ENCODE data around the gene NOTCH4.

Gene NOTCH4

GRCh38 chr6:32181148-32181702 is 42.6 kb downstream of the NOTCH4 start:
- no peak for DNase-seq (ENCODE audit: low read depth)

DNA sequence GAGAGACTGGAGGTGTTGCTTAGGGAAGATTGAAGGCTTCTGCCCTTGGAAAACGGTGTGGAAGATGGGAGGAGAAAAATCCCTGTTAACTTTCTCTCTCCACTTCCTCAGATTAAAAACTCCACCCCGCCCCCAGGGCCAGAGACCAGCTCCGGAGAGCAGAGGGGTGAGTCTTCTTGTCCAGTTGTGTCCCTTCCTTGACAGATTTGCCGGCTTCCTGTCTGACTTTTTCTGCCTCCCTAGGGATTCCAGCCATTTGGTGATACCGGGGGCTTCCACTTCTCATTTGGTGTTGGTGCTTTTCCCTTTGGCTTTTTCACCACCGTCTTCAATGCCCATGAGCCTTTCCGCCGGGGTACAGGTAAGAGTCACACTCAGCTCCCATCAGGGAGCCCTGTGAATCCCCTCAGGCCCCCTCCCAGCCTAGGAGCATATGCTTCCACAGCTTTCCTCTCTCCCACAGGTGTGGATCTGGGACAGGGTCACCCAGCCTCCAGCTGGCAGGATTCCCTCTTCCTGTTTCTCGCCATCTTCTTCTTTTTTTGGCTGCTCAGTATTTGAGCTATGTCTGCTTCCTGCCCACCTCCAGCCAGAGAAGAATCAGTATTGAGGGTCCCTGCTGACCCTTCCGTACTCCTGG is 44.0 kb downstream of the NOTCH4 start:
- DNase-seq (ENCODE audit: low read depth) = no peak

DNA sequence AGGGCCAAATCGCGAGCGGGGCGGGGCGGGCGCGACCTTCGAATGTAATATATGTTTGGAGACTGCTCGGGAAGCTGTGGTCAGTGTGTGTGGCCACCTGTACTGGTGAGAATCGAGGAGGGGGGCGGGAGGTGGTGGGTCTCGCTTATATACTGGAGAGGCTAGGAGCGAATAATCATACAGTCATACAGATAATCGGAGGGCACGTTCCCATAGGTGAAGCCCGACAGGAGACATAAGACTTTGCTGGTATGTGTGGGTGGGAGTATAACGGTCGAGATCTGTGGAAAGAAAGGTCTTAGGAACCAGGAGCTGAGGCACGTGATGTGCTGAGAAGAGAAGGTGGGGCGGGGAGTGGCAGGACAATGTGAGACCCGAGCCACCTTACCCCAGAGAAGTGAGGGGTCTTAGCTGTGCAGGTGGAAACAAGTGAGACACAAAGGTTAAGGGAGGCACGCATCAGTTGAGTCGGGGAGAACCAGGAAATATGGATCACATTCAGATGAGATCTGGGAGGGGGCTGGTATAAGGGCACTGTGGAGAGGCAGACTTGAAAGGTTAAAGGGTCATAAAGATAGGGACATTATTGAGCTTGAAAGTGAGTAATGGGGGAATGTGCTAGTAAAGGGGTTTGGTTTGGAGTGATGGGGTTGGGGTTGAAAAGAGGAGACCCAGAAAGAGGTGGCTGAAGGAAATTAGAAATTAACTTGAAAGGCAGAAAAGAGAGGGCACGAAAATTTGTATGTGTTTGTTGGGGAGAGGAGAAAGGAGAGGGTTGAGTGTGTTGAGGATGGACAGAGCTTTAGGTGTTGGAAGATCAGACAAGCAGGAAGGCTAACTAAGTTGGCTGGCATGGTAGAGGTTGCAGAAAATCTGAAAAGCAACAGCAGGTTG is 45.1 kb downstream of the NOTCH4 start:
- no peak for DNase-seq (ENCODE audit: low read depth)

DNA sequence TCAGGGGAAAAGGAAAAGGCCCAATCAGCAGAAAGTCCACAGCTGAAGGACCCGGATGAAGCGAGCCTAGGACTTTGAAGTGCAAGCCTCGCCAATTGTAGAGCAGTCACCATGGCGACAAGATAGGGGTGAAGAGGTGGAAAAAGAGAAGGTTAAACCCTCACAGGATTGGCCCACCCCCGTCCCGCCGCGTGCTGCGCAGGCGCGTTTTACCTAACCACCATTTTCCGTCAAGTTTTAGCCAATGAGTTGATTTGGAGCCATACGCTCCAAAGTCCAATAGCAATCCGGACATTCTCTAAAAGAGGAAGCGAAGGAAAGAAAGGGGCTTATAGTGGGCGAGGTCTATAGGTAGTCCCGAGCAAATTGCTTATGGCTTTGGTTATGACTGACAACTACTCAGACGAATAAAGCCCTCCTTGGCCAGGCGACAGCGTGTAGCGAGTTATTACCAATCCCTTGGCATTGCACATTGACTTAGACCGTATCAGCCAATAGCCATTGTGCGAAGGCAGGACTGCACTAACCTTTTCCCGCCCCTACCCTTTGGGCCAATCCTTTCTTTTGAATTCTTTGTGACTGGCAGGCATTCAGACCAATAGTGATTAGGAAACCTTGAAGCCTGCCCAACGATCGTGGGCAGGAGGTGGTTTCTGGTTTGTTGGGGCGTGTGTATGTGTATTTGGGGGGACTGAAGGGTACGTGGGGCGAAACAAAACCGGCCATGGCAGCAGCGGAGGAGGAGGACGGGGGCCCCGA is 45.9 kb downstream of the NOTCH4 start, which contains the start of gene RNF5:
TSS of gene RNF5 (plus strand) at position 618 of the 759 bp plus-strand sequence. CDS start at position 725, 107 bp downstream.
- DNase-seq (ENCODE audit: low read depth) = peak; percentile 90

- DNase-seq (ENCODE audit: low read depth) = no peak
These were observed 46.6 kb downstream of the NOTCH4 start for GRCh38 chr6:32177183-32177787.

- DNase-seq (ENCODE audit: low read depth) = no peak
These were observed 47.2 kb downstream of the NOTCH4 start for GRCh38 chr6:32176476-32177182.

GRCh38 chr6:32175711-32176475 is 48.0 kb downstream of the NOTCH4 start, which contains the start of gene AGPAT1:
Gene AGPAT1 (minus strand): TSS chr6:32176084. CDS start chr6:32171496, 4,588 bp downstream.
- peak; percentile 92 for DNase-seq (ENCODE audit: low read depth)

- DNase-seq (ENCODE audit: low read depth) = no peak
These were observed 48.6 kb downstream of the NOTCH4 start for GRCh38 chr6:32175322-32175710.

DNA sequence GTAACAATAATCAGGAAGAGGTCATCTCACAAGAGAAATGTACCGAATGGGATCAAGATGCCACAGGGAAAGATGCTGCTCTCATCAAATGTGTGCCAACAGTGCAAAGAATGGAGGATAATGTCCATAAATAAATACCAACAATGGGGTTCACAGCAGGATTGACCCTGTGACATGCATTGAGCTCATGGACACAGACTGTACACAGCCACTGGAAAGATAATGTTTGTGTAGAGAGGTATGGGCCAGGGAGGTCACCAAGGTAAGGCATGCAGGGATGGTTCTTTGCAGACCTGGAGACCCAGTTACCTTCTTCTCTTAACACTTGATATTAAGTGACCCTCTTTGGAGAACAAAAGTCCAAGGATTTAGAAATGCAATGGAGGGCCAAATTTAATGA is 49.5 kb downstream of the NOTCH4 start:
- no peak for DNase-seq (ENCODE audit: low read depth)

- DNase-seq (ENCODE audit: low read depth) = no peak
These were observed 50.7 kb downstream of the NOTCH4 start for GRCh38 chr6:32173051-32173727.

DNA sequence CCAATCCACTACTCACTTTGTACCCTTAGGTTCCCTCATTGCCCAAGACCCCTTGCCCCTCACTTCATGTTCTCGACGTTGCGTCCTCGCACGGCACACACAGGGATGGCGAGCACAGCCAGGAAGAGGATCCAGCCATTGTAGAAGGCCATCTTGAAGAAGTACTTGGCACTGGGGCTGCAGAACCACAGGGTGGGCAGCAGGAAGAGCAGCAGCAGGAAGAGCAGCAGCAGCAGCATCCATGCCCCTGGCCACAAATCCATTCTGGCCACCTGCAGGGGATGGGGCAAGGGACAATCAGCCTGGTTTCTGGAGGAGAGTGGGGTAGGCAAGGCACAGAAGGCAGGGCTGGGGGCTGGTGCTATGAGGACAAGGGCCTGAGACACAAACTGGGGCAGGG is 52.6 kb downstream of the NOTCH4 start:
- DNase-seq (ENCODE audit: low read depth) = no peak

DNA sequence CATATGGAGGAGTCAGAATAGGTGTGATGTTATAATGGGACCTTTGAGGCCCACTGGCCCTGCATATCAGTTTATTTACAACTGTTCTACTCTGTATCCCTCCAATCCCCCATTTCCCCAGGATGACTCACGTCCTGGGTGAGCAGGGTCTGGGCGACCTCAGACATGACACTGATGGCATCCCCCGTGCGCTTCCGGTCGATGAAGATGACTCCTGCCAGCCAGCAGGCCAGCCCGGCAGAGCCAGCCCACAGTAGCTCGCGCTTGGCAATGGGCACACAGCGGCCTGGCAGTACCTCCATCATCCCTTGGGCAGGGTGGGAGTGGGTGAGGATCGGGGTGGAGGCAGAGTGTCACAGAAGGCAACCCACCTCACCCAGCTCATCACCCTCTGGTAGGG is 53.6 kb downstream of the NOTCH4 start:
- no peak for DNase-seq (ENCODE audit: low read depth)

DNA sequence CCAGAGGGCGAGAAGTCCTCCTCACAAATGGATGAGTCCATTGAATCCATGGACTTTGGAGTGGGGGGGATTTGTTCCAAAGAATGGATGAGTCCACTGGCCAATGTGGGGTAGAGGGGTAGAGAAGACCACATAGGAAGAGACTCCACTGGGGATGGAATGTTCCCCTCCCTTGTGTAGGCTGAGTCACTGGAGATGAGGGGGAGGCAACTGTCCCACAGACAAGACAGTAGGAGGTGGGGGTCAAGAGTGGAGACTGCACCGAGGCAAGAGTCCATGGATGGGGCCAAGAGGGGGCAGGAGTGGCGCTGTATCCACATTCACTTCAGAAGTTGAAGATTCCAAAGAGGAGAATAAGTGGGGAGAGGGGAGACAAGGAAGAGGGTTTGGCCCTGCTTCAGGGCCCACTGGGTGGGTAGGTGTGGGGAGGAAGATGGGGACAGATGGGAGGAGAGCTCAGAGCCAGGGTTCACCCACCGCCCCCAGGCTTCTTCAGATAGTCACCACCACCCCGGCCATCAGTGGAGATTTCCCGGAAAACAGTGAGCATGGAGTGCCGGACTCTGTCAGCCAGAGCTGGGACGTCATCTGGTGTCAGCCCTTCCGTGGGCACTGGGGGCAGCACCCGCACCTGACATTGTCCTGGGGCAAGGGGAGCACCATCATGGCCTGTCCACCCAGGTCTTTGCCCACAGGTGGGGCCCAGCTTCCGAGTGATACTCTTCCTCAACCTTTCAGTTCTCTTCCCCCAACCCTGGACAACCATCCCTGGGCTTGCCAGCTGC is 54.9 kb downstream of the NOTCH4 start:
- DNase-seq (ENCODE audit: low read depth) = no peak

GRCh38 chr6:32168350-32168749 is 55.5 kb downstream of the NOTCH4 start:
- DNase-seq (ENCODE audit: low read depth) = no peak

GRCh38 chr6:32167761-32168262 is 56.1 kb downstream of the NOTCH4 start:
- no peak for DNase-seq (ENCODE audit: low read depth)

- DNase-seq (ENCODE audit: low read depth) = no peak
These were observed 56.6 kb downstream of the NOTCH4 start for GRCh38 chr6:32167154-32167760.

DNA sequence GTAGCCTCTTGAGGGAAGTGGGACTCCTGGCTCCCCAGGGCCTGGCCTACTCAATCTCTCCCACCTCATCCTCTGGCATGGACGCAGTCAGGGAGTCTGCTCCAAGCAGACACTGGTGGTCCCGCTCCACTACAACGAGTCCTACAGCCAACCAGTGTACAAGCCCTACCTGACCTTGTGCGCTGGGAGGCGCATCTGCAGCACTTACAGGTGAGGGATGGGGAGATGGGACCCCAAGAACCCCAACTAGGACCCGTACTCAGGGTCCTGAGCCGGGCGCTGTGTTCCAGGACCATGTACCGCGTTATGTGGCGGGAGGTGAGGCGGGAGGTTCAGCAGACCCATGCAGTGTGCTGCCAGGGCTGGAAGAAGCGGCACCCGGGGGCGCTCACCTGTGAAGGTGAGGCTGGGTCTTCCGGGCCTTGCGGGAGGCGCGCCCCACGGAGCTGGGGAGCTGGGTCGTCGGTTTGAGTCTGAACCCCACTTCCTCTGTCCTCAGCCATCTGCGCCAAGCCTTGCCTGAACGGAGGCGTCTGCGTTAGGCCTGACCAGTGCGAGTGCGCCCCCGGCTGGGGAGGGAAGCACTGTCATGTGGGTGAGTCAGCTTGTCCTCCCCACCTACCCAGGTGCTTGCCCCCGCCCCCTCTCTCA is 57.3 kb downstream of the NOTCH4 start:
- DNase-seq (ENCODE audit: low read depth) = no peak

- no peak for DNase-seq (ENCODE audit: low read depth)
These were observed 59.6 kb downstream of the NOTCH4 start, which contains the start of gene EGFL8 for GRCh38 chr6:32164295-32164694. Gene EGFL8 (plus strand): TSS chr6:32164595. CDS start chr6:32166166, 1,571 bp downstream.
